OCI-LY3 (cell line): Measurements from ENCODE around the gene FAM234A.

Experiments
- EZH2phosphoT487 ChIP-seq: fragments of 200-600 bp; shearing (Covaris generic); IDR thresholded peaks from 2 replicates; pipeline ENCODE4 v1.6.1; 2018; ENCODE audit warnings: antibody characterized with exemption, mixed run types, low read depth
- TF ChIP-seq, protein P1 (sequence below): fragments of 200-600, 300-600 bp; sonication (generic); IDR thresholded peaks from 2 replicates; pipeline ENCODE4 v1.5.1; 2014; ENCODE audit warnings: antibody characterized with exemption, low read length, low read depth

DNA sequence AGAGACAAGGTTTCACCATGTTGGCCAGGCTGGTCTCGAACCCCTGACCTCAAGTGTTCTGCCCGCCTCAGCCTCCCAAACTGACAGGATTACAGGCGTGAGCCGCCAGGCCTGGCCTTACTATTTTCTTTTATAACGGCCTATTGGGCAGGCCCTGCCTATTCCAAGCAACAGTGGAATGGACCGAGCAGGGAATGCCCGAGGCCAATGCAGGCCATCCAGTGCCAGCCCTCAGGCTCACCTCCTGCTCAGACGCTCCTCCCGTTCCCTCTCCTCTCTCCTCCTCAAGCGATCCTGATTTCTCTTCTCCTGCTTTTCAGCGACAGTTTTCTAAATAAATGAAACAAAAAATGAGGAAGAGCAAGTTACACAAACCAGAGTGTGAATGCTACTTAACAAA, 41.9 kb upstream of the FAM234A start:
- TF ChIP-seq EZH2phosphoT487, result no peak
- TF ChIP-seq, protein P1, sequence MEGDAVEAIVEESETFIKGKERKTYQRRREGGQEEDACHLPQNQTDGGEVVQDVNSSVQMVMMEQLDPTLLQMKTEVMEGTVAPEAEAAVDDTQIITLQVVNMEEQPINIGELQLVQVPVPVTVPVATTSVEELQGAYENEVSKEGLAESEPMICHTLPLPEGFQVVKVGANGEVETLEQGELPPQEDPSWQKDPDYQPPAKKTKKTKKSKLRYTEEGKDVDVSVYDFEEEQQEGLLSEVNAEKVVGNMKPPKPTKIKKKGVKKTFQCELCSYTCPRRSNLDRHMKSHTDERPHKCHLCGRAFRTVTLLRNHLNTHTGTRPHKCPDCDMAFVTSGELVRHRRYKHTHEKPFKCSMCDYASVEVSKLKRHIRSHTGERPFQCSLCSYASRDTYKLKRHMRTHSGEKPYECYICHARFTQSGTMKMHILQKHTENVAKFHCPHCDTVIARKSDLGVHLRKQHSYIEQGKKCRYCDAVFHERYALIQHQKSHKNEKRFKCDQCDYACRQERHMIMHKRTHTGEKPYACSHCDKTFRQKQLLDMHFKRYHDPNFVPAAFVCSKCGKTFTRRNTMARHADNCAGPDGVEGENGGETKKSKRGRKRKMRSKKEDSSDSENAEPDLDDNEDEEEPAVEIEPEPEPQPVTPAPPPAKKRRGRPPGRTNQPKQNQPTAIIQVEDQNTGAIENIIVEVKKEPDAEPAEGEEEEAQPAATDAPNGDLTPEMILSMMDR, result no peak
